ENCODE data around the gene TJAP1.

TJAP1 gene

DNA sequence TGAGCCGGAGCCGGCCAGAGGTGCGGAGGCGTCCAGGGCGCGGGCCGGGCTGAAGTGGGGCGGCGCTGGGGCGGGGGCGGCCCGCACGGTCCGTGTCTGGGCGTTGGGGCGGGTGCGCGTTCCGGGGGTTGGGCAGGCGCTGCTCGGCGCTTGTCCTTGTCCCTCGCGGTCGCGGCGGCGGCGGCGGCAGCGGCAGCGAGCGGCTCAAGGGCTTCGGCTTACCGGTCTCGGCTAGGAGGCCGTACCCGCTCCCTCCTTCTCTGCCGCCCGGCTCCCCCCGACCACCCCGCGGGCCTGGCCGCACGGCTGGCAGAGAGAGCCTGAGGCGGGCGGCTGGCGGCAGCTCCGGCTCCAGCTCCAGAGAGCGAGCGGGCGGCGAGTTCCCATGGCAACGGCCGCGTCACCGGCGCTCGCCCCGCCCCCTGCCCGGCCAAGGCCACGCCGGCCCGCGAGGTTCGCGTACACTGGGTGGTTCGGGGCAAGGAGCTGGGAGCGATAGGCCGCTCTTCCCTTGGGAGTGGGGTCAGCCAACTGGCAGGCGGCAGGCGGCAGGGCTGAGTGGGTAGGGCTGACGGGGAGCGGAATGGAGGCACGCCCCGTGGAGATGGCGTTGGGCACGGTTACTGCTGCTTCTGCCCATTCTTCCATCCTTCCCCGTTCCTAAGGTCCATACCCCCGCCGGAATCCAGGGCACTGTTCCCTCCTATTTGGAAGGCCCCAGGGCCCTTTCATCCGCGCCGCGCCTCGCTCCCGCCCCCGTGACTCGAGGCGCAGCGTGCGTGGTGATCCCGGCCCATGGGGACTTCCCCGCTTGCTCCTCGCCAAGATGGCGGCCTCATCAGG, 32.8 kb downstream of the TJAP1 start, which contains the start of gene LRRC73:
TSS of gene LRRC73 (minus strand) at position 363 of the 843 bp plus-strand sequence. CDS start 561 bp downstream, outside the sequence.
- TF ChIP-seq CTCF (IDR thresholded peaks at IDR 0.05; ENCODE audit: low read depth, low read length) = no peak
- H3K4me3 ChIP-seq (ENCODE audit: low read depth, low read length) = peak within 1 kb of the TSS; percentile 60

GRCh38 chr6:43510827-43511163, 33.4 kb downstream of the TJAP1 start:
- TF ChIP-seq CTCF (IDR thresholded peaks at IDR 0.05; ENCODE audit: low read depth, low read length) = no peak
- no peak overlapping the region; the same call in 1 of the 2 replicates for H3K4me3 ChIP-seq (ENCODE audit: low read depth, low read length)

GRCh38 chr6:43511824-43512415, 34.5 kb downstream of the TJAP1 start:
- H3K4me3 ChIP-seq (ENCODE audit: low read depth, low read length) = no peak overlapping the region

GRCh38 chr6:43515808-43516207, 38.4 kb downstream of the TJAP1 start:
- TF ChIP-seq CTCF (IDR thresholded peaks at IDR 0.05; ENCODE audit: low read depth, low read length) = no peak
- H3K4me3 ChIP-seq (ENCODE audit: low read depth, low read length) = peak overlapping the region; percentile 99

More at GRCh38 chr6:43511824-43512415, 34.5 kb downstream of the TJAP1 start:
- TF ChIP-seq CTCF (IDR thresholded peaks at IDR 0.05; ENCODE audit: low read depth, low read length) = no peak

GRCh38 chr6:43516367-43516696, 39.0 kb downstream of the TJAP1 start:
- peak overlapping the region; percentile 99 for H3K4me3 ChIP-seq (ENCODE audit: low read depth, low read length)
- no peak for TF ChIP-seq CTCF (IDR thresholded peaks at IDR 0.05; ENCODE audit: low read depth, low read length)

DNA sequence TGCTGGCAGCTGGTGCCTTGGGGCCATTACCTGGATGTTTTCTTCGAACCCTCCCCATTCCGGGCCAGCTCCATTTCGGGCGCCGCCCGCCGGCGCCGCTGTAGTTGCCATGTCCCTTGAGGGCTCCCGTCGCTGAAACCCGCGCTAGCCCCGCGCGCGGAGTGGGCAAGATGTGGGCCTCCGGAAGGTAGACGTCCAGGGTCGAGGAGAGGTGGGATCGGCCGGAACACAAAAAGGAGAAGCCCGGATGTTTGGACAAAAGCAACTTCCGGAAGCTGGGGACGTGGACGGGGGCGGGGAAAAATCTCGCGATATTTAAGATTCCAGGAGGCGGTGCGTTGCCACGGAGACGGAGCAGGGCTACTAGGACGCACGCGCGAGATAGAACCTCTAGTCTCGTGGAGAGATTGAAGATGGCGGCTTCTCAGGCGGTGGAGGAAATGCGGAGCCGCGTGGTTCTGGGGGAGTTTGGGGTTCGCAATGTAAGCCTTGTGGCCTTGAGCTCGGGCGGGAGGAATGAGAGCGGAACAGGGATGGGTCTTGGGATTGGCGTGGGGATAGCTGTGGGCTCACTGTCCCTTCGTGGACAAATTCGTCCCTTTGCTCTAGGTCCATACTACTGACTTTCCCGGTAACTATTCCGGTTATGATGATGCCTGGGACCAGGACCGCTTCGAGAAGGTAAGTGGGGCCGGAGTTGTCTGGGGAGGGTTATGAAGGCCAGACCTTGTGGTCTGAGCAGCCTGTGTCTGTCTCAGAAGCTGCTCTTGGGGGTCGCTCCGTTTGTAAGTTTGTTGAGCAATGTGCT, 39.5 kb downstream of the TJAP1 start, which contains the start of the genes POLR1C and YIPF3:
TSS of gene POLR1C (plus strand) at position 393 of the 808 bp plus-strand sequence. CDS start at position 414, 21 bp downstream.
TSS of gene YIPF3 (minus strand) at position 230 of the 808 bp plus-strand sequence. CDS start at position 111, 119 bp downstream.
- no peak for TF ChIP-seq CTCF (IDR thresholded peaks at IDR 0.05; ENCODE audit: low read depth, low read length)
- peak within 1 kb of the TSS; percentile 99 for H3K4me3 ChIP-seq (ENCODE audit: low read depth, low read length)

All from WI38 (cell line).